HUDEP-2 (cell line): ENCODE data around the gene TNFRSF25.

Experiments used
- DNase-seq, 76 experiments: peaks; one replicate each; lab custom pipeline; 2025; ENCODE audit not compliant: unreplicated experiment in 76 of 76; lab: John Stamatoyannopoulos, UW

TNFRSF25 gene

GRCh38 chr1:6489383-6489765 is 23.4 kb upstream of the TNFRSF25 start:
- DNase-seq = no peak

- DNase-seq = peak in 1 of 76 experiments; percentile 26
Measured at GRCh38 chr1:6488602-6489382, 22.8 kb upstream of the TNFRSF25 start.

GRCh38 chr1:6487804-6488484 is 22.0 kb upstream of the TNFRSF25 start:
- DNase-seq = no peak

- peak in 72 of 76 experiments; percentile 14 to 88 (median 71) for DNase-seq
Measured at GRCh38 chr1:6486433-6487011, 20.5 kb upstream of the TNFRSF25 start.

- no peak for DNase-seq
Measured at GRCh38 chr1:6485168-6486101, 19.5 kb upstream of the TNFRSF25 start.

- DNase-seq = no peak
Measured at GRCh38 chr1:6484826-6485167, 18.8 kb upstream of the TNFRSF25 start.

- DNase-seq = no peak
Measured at GRCh38 chr1:6483761-6484117, 17.8 kb upstream of the TNFRSF25 start.

- no peak for DNase-seq
Measured at GRCh38 chr1:6483017-6483760, 17.2 kb upstream of the TNFRSF25 start.

GRCh38 chr1:6481820-6482219 is 15.8 kb upstream of the TNFRSF25 start:
- DNase-seq = no peak

- no peak for DNase-seq
Measured at GRCh38 chr1:6477039-6477820, 11.3 kb upstream of the TNFRSF25 start.

- DNase-seq = no peak
Measured at GRCh38 chr1:6476483-6476882, 10.5 kb upstream of the TNFRSF25 start.

GRCh38 chr1:6475381-6476133 is 9.6 kb upstream of the TNFRSF25 start:
- peak in 41 of 76 experiments; percentile 12 to 59 (median 28) for DNase-seq

- DNase-seq = no peak
Measured at GRCh38 chr1:6474815-6475282, 8.9 kb upstream of the TNFRSF25 start.

GRCh38 chr1:6473974-6474814 is 8.2 kb upstream of the TNFRSF25 start:
- DNase-seq = no peak

GRCh38 chr1:6473156-6473555 is 7.2 kb upstream of the TNFRSF25 start:
- no peak for DNase-seq

GRCh38 chr1:6472391-6472790 is 6.4 kb upstream of the TNFRSF25 start:
- peak in 6 of 76 experiments; percentile 10 to 22 (median 12) for DNase-seq

GRCh38 chr1:6471970-6472368 is 6.0 kb upstream of the TNFRSF25 start:
- DNase-seq = no peak
